Hepatic stellate cell (primary cell): Measurements from ENCODE around the gene ITPR2.
A peak's percentile ranks its signal among the peaks of the same experiment; 100 is the strongest.
"Not testable (repeated sequence)": the region's sequence is repeated elsewhere in the genome, so short reads cannot be mapped to it uniquely, and the experiment has no call there.

ENCODE experiments used
- DNase-seq: peaks from one replicate; pipeline ENCODE4 v3.0.0; 2011; ENCODE audit warnings: low spot score

Gene ITPR2

DNA sequence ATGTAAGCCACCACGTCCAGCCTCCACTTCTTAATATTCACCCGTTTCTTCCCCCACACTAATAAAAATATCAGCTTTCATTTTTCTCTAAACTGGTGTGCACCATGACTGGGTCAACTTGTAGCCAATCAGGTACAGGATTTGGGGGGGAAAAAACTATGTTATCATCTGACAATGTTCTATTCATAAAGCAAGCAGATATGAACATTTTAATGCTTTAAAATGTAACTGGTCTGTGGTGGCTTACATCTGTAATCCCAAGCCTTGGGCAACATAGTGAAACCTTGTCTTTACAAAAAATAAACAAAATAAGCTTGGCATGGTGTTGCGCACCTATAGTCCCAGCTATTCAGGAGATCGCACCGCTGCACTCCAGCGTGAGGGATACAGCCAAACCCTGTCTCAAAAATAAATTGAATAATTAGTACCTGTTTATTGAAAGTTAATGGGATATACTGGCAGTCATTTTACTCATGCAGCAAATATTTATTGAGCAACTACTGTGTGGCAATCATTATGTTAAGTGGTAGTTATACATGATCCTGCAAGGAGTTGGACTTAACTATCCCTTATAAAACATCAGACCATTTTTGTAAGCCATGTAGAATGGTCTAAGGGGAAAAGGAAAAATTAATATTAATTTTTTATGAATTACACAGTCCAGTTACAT is 15.3 kb upstream of the ITPR2 start:
- DNase-seq = no peak

DNA sequence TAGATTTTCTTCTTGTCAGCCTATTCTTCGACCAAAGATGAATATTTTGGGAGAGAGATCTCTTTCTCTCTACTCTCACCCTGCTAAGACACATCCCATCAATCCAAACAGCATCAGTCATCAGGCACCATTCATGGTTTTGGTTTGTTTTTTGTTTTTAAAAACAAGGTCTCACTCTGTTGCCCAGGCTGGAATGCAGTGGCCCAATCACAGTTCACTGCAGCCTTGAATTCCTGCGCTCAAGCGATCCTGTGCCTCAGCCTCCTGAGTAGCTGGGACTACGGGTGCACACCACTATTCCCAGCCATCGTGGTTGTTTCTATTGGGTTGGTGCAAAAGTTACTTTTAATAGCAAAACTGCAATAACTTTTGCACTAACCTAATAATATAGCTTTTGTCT is 14.4 kb upstream of the ITPR2 start:
- no peak for DNase-seq

DNA sequence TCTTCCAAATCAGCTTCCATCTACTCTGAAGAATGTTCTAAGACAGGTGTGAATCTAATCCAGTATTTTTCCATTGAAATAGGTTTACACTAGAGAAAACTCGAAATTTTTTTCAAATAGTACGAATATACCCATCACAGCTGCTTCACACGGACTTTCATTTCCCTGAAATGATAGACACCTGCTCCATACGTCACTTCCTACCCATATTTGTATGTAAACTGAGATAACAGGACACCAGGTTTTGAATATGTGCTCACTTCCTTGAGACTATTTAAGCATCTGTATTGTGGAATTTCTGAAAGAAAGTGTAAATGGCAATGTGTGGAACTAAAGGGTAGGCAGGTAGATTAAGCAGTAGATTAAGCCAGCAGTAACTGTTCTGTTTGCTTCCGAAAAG is 13.4 kb upstream of the ITPR2 start:
- DNase-seq = no peak

DNA sequence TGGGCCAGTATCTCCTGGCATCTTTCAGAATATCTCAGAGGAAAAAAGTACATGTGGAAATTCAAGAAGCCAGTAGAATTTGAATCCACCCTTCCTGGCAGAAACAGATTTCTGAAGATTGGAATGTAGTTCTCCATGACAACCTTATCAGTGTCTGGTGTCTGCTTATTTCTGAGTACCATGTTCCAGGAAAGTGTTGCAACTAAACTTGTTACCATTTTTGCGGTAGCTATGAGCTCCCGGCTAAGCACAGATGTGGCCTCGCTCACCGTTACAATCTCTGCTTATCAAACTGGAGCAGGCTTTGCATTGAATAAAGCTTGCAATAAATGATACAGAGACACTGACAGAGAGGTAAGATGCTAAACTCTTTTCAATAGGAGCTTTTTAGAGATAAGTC is 13.0 kb upstream of the ITPR2 start:
- peak; percentile 75 for DNase-seq

DNA sequence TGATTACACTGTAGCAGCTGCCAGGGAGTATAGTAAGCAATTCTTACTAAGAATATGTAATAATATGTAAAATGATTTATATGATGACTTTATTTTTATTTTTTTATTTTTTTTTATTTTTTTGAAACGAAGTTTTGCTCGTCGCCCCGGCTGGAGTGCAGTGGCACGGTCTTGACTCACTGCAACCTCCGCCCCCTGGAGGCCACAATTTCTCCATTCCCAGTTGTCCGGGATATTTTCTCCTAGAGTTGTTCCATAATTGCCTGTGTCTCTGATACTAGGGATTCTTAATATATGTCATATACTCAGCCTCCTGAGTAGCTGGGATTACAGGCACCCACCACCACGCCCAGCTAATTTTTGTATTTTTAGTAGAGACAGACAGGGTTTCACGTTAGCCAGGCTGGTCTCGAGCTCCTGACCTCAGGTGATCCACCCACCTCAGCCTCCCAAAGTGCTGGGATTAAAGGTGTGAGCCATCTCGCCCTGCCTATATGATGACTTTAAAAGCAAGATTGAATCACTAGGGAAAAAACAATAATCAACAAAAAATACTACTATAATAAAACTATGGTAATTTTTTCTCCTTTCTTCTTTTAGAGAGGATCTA is 12.2 kb upstream of the ITPR2 start:
- DNase-seq = peak; percentile 24

DNA sequence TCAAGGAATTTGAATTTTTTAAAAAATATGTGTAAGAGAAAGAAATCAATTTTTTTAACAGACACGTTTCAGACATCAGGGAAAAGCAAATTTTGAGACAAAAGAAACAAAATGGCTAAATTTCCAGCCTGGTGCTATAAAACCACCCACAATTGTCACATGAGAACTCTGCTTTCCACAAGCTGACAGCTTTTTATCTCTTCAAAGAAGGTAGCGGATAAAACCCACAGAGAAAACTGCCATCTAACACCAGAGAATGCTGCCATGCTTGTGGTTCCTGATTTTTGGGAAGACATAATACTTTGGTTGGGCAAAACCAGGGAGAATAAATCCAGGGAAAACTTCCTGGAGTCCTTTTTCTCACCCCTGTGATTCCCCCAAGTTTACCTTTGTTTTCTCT is 10.3 kb upstream of the ITPR2 start:
- DNase-seq = no peak

DNA sequence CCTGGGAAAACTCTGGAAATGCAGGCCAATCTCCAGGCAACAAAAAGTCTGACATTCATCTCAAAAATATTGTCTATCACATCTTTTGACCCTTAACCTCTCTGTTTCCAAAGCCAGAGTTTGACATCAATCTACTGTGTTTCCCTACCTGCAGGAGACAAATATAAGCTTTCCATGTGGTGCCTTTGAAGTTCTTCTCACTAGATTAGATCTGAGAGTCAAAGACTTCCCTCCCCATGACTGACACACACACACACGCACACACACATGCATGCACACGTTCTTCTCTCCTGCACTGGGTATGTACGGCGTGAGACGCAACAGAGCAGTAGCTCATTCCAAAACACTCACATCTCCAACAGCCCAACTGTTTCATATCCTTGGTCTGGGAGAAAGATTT is 8.1 kb upstream of the ITPR2 start:
- DNase-seq = no peak

DNA sequence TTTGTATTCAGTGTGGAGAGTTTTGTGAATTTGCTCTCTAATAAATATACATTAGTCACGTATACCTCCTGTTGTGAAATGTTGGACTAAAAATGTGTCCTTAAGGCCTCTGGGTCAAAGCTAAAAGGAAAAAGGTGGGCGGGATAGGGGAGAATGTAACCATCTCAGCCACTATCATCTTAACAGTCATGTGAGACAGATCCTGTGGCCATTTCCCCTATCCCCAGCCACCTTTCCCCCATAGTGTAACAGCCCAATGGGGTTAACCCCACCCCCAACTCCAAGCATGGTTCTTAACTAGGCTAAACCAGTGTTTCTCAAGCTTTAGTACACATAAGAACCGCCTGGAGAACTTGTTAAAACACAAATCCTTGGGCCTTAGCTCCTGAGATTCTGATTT is 6.5 kb upstream of the ITPR2 start:
- no peak for DNase-seq

DNA sequence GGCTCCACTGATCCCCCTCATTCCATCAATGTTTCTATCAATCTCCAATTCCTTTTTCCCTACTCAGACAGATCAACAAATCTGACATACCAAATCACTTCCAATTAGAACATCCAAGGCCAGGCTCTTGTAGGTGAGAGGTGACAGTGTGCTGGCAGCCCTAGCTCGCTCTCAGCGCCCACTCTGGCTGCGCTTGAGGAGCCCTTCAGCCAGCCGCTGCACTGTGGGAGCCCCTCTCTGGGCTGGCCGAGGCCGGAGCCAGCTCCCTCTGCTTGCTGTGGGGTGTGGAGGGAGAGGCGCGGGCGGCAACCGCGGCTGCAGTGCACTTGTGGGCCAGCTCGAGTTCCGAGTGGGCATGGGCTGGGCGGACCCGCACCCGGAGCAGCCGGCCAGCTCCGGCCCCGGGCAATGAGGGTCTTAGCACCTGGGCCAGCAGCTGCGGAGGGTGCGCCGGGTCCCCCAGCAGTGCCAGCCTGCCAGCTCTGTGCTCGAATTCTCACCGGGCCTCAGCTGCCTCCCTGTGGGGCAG is 6.0 kb upstream of the ITPR2 start:
- DNase-seq = no peak

DNA sequence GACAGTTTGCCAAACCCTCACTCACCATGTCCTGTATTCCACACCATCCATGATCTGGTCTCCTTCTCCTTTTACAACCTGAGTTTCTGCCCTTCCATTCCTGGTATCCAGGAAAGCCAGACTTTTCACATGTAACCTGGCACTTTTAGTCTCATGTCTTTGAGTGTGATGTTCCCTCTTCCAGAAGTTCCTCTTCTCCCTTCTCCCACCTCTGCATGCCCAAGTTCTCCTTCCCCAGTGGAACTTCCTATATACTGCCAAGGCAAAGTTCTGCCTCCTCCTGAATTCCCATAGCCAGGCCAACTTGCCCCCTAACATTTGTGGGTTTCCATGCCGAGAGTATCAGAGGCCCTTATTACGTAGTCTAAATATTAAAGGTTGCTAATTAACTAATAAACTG is 3.2 kb upstream of the ITPR2 start:
- DNase-seq = no peak

DNA sequence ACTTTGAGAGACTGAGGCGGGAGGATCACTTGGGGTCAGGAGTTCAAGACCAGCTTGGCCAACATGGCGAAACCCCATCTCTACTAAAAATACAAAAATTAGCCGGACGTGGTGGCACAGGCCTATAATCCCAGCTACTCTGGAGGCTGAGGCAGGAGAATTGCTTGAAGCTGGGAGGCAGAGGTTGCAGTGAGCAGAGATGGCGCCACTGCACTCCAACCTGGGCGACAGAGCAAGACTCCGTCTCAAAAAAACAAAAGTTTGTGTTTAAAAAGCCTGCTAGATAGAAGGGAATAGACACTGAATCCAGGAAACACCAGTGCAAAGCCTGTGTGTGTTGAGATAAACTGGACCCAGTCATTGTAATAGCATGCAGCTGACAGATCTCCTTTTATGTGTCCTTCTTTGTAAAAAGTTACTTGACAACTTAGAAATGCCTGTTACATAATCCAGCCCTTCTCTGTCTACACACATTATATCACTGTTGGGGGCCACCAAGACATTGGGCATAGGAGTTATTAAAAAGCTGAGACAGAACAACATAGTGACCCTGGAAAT is 1.6 kb upstream of the ITPR2 start:
- DNase-seq = not testable (repeated sequence)

DNA sequence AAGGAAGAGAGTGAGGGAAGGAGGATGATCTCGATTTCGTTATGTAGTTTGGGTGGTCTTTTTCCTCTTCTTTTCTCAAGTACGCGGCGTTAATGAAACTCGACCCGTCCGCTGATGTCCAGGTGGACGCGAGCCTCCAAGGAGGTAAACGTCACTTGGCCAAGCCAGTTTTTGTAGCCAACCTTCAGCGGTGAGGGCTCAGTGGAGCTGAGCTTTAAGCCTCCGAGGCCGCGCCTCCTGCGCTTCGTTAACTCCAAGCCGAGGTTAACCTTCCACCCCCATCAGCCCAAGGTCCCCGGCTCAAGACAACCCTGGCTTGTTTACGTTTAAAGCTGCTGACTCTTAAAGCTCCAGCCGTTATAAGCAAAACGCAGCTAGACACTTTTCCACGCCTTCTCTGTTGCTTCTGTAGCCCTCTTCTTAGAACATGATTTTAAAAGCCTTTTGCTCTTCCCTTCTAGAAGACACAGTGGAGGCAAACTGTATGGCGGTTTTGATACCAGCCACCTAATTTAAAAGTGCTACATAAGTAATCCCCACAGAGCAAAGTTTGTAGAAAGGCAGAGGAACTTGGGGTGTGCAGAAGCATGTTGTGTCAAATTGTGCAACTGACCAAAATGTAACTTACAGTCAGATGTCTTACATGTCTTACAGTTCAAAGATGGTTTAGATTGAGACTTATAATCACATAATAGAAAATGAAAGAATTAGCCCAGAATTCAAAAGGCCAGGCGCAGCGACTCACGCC is 923 bp upstream of the ITPR2 start:
- peak; percentile 44 for DNase-seq

DNA sequence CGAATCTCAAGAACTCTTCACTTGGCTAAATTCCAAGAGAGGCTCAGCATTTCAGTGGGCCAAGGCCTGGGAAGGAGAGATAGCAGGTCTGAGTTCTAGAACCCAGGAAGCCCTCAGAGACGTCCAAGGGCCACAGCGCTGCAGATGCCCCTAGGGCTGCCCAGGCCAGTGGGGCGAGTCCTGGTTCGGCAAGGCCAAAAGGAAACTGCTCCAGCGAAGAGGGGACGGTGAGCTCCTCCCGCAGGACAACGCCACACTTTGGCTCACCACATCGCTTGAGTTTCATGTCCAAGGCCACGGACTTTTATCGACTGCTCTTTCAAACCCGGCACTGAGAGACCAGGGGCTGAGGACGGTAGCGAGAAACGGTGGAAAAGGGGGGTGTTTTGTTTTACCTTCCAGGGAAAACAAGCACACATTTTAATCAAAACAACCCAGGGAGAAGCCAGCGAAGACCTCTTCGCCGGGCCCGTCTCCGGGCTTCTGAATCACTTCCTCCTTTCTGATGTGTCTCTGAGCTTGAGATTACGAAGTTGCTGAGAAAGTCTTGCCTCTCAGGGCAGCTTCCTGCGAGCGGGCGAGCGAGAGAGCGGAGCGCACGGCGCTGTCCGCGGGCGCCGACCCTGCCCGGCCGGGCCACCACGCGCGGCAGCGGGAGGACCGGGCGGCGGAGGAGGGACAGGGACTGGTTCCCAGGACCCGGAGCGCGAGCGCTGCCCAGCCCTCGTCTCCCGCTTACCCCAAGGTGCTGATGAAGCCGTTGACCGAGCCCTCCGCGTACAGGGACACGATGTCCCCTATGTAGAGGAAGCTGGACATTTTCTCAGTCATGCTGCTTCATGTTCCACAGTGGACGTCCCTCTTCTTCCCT is 808 bp downstream of the ITPR2 start:
- DNase-seq = peak; percentile 71

DNA sequence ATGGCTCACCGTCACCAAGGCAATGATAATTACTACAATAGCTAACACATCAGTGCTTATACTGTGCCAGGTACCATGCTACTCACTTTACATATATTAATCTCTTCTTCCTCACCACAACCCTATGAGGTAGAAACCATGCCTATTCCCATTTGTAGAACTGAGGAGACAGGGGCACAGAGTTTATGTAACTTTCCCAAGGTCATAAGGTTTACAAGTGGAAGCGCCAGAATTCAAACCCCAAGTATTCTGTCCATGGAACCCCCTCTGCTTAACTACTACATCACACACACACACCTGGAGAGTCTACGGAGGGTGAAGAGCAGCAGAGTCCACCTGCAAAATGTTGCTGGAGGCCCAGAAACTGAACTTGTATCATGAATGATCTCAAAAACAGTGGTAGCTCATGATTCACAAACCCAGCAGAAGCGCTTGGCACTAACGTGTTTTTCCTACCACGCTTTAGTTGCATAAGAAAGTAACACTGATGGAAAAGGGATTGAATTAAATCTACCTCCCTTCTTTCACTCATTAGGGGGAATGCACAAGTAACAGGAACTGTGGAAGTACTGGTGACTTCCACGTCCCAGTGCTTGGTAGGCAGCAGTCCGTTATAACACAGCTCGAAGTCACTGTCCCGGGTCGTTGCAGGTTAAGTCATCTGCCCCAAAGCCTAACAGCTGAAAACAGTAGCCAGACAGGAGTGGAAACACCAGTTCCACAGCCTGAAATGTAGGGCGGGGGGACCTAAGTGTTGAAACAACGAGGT is 2.0 kb downstream of the ITPR2 start:
- no peak for DNase-seq

DNA sequence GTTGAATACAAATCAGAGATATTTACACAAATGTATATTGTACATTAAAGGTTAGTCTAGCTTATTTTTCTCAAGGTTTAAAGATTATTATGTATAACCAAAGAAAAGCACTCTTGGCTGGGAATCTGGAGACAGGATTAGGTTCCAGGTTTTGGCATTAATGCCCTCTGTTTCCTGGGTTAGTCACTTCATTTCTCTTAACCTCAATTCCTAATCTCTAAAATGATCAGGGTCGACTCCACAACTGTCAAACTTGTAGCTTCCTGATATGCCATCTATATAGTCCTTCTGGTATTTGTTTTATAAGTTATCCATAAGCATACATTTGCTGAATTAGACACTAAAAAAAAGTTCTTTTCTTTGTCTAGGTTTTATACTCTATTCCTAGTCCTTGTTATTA is 2.6 kb downstream of the ITPR2 start:
- no peak for DNase-seq

DNA sequence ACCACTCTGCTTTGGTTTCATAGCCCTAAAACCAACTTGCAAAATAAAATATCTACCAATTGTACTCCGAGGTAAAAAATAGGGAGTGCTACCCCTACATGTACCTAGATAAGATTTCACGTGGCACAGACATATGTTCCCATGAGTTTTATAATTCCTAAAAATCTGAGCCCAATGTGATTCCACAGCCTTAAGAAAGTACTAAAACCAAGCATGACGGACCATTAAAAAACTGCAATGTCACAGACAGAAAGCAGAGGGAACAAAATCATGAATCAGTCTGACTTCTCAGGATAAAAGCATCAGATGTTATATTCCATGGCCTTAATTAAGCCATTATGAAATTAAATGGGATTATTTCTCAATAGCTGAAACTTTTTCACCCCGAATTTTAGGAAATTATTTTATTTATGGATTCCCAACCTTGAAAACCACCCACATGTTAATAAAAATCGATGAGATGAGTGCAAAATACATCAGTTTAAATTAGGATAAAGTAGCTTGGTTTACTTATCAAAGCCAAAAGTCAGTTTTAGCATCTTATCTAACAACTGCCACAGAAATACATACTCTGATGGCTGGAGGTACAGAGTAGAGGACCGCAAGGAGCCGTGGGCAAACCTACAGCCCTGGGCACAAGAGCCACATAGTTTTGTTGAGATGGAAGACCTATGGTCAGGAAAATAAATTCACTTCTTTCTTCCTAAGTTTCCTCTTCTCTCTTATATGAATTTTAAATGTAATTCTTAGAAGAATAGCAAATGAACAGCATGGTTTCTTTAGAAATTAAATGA is 4.5 kb downstream of the ITPR2 start:
- no peak for DNase-seq

DNA sequence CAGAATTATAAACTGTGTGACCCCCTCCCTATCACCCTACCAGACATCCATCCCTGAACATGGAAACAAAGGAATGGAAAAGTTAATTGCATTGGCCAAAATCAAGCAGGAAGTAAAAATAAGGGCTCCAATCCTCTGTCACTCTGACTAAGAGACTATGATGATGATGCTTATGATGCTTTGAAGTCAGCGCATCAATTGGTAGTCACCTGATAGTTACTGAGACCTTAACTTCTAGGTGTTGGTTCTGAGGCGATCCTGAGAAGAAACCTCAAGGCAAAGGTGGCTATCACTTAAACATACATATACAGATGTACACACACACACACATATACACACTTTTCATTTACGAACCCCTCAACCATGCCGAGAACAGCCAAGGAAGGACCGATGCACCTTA is 6.6 kb downstream of the ITPR2 start:
- DNase-seq = no peak

DNA sequence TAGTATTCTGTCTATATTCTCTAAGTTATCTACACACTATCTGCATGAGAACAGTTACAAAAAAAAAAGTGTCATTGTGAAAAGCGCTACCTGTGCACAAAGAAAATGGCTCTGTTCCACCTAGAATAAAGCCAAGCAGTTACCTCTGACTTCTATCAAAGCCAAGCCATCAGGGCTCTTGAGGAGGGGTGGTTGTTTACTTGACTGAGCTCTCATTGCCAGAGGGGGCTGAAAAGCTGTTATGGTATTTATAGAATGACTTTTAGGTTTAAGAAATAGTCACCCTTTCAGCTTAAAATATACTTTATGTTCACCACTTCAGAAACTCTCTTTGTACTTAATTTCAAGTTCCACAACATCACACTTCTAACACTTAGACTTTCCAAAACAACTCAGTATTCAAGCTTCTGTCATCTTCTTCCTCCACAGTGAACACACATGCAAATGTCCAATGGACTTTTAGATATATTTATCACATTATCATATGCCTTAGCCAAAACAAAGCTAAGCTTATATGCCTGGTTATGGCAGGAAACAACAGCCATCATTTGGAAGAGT is 7.5 kb downstream of the ITPR2 start:
- DNase-seq = no peak

DNA sequence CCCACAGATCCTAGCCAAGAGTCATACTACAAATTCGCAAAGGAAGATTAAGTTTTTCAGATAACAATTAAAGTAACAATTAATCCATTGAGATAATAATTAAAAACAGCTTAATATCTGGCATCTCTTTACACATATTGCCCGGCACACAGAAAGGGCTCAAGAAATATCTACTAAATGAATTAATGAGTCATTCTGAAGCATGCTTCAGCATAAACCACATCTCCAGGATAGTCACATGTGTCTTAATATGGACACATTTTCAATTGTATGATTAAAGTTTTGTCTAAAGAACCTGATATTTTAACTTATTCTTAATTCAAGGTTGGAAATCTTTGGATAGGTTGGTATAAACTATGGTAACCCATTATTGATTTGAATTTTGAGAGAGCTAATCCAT is 9.6 kb downstream of the ITPR2 start:
- DNase-seq = no peak

DNA sequence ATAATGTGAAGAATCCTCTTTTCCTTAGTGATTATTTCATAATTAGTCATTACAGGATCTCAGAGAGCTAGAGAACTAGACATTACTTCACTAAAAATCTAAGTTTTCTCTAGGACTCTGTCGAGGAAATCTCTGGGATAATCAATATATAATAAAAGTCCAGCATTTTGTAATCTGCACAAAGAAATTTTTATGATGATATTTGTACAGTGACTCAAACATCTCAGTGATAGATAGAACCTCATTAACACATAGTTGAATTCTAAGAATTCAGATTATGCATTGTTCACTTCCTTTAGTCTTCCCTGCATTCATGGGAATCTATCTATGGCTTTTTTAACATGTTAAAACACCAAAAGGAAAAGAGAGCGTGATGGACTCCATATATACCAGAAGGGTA is 11.0 kb downstream of the ITPR2 start:
- no peak for DNase-seq
